GM12892 (cell line): ENCODE data around the gene RAB40A. TPM values are rescaled to one million over a fixed set of nuclear protein-coding genes. Genes with fewer than 3 reads are reported as not detected.

ENCODE experiments used
- DNase-seq: peaks from one replicate; pipeline ENCODE4 v3.0.0; 2011; ENCODE audit not compliant: insufficient read length
- FAIRE-seq: peaks from 2 replicates; lab custom pipeline; 2011; peaks lifted over from hg19 to GRCh38; lab: Jason Lieb, UNC
- POLR2A ChIP-seq: IDR thresholded peaks from 2 replicates; pipeline ENCODE4 v1.6.1; 2011; ENCODE audit warnings: low read depth, low read length, control low read depth
- POLR2AphosphoS5 ChIP-seq: IDR thresholded peaks from 2 replicates; pipeline ENCODE4 v1.6.1; 2011; ENCODE audit warnings: low read depth, low read length, control low read depth
- TAF1 ChIP-seq: IDR thresholded peaks from 2 replicates; pipeline ENCODE4 v1.6.1; 2011; ENCODE audit warnings: low read depth, mild to moderate bottlenecking, control low read depth, low read length, borderline replicate concordance
- polyA plus RNA-seq: library from polyadenylated mRNA; unstranded; fragments of >200 nt; gene quantifications from one replicate; pipeline ENCODE4 v1.2.1, GENCODE V29; 2012; ENCODE audit warnings: missing spikeins, inconsistent platforms; ENCODE audit not compliant: missing spikeins

Gene RAB40A, protein sequence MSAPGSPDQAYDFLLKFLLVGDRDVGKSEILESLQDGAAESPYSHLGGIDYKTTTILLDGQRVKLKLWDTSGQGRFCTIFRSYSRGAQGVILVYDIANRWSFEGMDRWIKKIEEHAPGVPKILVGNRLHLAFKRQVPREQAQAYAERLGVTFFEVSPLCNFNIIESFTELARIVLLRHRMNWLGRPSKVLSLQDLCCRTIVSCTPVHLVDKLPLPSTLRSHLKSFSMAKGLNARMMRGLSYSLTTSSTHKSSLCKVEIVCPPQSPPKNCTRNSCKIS
- polyA plus RNA-seq: 0.34 TPM

DNA sequence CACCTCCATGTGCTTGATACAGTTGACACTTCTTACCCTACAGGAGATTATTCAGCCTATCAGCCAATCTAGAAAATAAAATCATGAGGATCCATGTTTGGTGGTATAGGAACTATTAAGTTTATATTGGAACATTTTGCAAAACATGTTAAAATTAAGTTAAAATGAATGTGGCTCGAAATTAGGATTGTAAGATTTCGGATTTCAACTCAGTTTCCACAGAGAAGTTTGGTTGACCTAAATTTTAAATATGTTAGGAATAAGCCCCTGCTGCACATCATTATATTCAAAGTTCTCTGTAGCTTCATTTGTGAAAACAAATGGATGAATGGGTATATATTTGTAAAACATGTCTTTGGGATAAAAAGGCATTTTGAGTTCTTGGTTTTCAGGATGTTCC, at the start of gene RAB40A:
TSS of gene RAB40A (minus strand) at position 101 of the 400 bp plus-strand sequence. CDS start 18,733 bp downstream, outside the sequence.
- FAIRE-seq (no peak), DNase-seq (no peak)
- no peak for TF ChIP-seq TAF1

DNA sequence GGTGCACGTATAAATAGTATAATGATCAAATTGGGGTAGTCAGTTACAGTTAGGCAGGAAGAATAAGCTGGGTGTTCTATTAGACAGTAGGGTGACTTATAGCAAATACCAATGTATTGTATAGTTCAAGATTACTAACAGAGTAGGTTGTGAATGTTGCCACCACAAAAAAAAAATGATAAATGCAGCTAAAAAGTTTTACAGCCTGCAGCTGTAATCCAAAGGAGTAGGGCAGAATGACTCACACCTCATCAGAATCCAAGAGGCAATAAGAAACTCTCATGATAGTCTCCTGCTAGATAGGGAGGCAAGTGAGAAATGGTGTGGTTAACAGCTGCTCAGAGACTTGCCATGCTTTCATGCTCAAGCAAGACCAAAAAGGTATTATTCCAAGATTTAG, 46.5 kb upstream of the RAB40A start:
- FAIRE-seq: no peak
- TF ChIP-seq POLR2A: no peak
- no peak for DNase-seq

DNA sequence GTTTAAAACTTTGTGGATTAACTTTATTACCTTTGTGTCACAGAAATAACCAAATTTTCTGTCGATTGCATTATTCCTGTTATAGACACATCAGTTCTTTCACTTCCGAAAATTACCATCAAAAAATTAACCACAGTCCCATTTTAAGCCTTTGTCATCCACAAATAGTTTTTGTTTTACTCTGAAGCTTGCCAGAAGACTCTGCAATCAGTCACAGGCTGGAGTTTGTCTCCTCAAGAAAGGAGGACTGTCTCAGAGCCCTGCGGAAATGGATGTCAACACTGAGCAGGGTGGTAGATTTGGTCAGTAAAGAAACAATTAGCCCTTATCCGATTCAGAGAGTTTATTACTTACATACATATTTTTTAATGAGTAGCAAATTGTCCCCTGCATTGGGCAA, 45.9 kb upstream of the RAB40A start:
- DNase-seq: no peak
- no peak for FAIRE-seq
- TF ChIP-seq TAF1 (no peak), POLR2AphosphoS5 (no peak), POLR2A (no peak)

DNA sequence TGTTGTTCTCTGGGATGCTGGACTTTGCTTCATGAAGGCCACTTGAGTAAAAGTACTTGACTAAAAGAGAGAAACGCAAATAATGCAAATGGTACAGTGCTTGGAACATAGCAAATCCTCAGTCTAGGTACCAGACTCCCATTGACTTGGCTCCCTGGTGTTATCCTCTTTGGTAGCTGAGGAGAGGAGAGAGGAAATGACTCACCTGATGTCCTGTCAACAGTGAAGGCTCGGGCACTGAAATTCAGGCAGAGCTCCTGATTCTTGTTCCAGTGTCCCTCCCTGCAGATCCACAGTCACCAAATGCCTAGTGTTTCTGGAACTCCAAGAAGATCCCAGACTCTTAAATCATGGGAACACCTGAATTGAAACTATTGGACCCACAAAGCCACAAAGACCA, 43.5 kb upstream of the RAB40A start:
- DNase-seq: no peak
- FAIRE-seq: no peak
- TF ChIP-seq TAF1 (no peak), POLR2AphosphoS5 (no peak), POLR2A (no peak)

DNA sequence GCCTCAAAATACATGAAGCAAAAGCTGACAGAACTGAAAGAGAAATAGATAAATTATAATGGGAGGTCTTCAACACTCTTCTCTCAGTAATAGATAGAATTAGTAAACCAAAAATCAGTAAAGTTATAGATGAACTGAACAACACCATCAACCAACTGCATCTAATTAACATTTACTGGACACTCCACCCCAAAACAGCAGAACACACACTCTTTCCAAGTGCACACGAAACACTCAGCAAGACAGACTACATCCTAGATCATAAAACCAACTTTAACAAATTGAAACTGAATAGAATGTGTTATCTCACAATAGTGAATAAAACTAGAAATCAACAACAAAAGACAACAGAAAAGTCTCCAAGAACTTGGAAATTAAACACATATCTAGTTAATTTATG, 41.0 kb upstream of the RAB40A start:
- DNase-seq (no peak), FAIRE-seq (no peak)
- TF ChIP-seq POLR2A (no peak), TAF1 (no peak), POLR2AphosphoS5 (no peak)

DNA sequence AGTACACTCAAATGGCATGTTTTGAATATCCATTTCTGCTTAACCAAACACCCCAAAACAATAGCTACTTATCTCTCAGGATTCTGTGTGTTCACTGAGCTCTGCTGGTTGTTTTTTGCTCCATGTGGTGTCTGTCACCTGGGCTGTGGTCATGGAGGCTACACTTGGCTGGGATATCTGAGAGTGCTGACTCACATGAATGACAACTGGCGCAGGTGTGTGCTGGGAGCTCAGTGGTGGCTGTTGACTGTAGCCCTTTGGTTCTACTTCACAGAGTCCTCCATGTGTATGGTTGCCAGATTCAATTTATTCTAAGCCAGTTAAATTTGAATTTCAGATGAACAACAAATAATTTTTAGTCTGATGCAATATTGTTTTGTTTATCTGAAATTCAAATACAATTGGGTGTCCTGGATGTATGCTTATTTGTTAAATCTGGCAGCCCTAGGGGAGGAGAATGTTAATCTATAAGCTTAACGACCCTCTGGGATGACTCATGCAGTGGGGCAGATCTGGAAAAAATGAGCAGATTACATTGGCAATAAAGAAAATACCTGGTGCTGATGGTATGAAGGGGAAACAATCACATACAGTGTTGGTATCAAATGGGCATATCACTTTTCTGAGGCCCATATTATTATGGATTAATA, 37.8 kb upstream of the RAB40A start:
- no peak for DNase-seq
- TF ChIP-seq TAF1 (no peak), POLR2A (no peak), POLR2AphosphoS5 (no peak)
- FAIRE-seq: no peak

DNA sequence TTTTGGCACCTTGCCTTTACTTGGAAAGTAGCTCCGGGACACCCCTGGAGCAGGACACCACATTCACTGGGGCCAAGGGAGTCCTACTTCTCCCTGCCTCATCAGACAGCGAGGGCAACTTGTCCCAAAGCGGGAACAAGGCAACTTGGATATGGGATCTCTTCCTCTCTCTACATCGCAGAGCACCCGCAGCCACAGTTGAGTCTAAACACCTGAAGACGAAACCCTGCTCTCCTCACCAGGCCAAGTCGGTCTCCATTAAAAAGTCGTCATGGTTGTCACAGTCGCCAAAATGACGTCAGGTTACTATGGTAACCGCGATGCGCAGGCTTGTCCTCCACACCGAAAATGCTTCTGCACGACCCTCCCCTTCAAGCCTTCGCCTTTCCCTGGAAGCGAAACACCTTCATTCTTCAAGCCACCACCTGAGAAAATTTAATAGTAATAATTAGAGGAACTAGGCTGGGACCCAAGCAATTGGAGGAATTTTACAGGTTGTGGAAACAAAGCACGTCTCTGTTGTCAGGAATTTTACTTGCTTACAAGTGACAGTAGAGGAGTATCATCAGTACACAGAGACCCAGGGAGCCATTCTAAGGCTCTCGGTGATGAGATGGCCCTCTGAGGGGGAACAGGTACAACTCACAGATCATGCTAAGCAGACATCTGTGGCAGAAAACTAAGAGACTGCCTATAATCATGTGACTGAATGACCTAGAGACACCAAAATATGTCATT, 35.6 kb upstream of the RAB40A start:
- peak; percentile 80 for FAIRE-seq
- DNase-seq: peak; percentile 3

DNA sequence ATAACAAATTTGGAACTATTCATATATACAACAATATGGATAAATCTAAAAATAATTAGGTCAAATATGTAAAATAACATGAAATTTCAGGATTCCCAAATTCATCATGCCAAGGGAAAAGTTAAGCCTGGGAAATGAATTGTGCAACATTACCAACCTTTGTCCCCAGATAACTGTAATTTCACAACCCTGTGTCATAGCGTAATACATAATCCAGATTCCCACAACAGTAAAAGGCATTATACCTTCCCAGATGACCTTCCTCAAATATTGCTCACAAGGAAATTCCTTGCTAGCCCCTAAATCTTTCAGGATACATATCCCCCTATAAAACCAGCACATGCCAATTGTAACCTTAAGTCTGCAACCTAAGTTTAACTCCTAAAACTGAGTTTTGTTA, 32.9 kb upstream of the RAB40A start:
- no peak for FAIRE-seq
- DNase-seq: no peak
- TF ChIP-seq POLR2A (no peak), POLR2AphosphoS5 (no peak), TAF1 (no peak)

More for the DNA sequence above, 35.6 kb upstream of the RAB40A start:
- TF ChIP-seq POLR2A: peak; percentile 56; the same call in 1 of the 2 replicates
- no peak for TF ChIP-seq POLR2AphosphoS5
- TF ChIP-seq TAF1: 0 out of 2 replicates have a peak, but pooled peaks have one; percentile 32

DNA sequence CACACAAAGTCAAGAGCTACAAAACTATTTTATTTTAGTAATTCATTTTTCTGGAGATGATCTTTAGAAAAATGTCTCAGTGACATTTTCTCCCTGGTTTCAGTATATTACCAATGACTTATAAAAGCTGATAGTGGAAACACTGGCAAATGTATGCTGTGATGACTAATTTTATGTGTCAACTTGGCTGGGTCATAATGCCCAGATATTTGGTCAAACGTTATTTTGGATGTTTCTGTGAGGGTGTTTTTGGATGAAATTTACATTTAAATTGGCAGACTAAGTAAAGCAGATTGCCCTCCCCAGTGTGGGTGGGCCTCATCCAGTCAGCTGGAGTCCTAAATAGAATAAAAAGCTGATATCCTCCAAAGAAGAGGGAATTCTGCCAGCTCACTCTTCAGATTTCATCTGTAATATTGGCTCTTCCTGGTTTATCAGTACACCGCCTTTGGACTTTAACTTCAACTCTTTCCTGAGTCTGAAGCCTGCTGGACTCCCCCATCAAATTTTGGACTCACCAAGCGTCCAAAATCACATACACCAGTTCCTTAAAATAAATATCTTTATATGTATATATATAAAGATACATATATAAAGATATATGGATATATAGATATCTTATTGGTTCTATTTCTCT, 31.2 kb upstream of the RAB40A start:
- no peak for FAIRE-seq
- TF ChIP-seq TAF1: no peak
- no peak for TF ChIP-seq POLR2A
- TF ChIP-seq POLR2AphosphoS5: no peak
- no peak for DNase-seq

DNA sequence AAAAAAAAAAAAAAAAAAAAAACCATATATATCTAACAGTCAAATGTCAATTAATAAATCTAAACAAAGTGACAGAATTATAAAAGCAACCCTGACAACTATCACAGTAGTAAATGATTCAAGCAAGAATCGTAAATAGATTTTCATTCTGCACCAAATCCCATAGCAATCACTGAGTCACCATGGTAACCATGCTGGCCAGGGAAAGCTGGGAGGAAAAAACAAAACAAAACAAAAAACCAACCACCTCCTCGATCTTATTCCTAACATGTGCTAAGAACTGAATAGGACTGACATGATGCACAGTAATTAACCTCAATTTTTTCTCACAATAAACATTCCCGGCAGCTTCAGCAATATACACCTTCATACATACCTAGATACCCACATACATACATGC, 30.6 kb upstream of the RAB40A start:
- FAIRE-seq: no peak
- no peak for DNase-seq
- TF ChIP-seq TAF1: no peak
- no peak for TF ChIP-seq POLR2AphosphoS5
- no peak for TF ChIP-seq POLR2A

DNA sequence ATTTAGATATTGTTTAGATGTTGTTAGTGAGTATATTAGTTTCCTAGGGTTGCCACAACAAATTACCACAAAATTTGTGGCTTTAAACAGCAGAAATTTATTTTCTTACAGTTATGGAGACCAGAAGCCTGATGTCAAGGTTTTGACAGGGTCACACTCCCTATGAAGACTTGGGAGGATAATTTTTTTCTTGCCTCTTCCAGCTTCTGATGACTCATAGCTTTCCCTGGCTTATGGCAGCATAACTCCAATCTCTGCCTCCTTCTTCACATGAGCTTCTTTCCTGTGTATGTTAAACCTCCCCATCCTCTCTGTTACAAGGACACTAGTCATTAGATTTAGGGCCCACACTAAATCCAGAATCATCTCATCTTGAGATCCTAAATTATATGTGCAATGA, 20.9 kb upstream of the RAB40A start:
- no peak for DNase-seq
- TF ChIP-seq TAF1: no peak
- TF ChIP-seq POLR2AphosphoS5: no peak
- TF ChIP-seq POLR2A: no peak
- no peak for FAIRE-seq
